ENCODE measurements around the gene ZNF785.

DNA sequence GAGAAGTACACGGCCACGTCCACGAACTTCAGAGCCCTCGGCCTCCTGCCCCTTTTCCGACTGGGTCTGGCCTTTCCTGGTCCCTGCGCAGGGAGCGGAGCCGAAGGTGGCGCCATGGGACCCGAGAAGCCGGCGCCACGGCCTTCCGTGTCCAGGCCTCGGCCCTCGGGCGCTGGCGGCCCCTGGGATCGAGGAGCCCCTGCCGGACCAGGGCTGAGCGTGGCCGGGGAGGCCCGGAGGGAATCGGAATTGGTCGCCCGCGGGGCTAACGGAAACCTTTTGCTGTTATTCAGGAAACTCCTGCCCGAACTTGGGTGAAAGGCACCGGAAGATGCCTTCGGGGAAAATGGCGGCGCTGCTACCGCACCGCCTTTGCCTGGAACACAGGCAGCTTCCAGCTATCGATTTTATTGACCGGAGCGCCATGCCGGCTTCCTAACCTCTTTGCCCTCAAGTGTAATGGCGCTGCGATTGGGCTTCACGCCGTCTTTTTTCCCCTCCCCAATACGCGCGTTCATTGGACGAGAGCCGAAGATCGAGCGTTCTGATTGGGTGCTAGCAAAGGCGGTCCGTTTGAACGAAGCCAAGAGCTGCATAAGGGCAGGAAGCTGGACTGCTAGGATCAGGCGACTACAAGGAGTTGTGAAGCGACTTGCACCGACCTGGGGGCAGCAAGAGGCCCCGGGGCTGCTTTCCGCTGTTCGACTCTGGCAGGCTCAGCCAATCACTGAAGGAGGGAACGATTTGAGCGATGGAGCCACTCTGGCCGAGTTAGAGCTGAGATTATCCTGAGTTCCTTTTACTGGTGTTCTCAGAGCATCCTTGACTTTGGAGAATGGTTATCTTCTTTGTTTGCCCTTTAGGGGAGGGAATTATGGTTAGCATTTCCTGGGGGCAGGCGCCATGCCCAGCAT is 24.7 kb upstream of the ZNF785 start, which contains the start of gene ZNF689:
- TF ChIP-seq, protein P1, sequence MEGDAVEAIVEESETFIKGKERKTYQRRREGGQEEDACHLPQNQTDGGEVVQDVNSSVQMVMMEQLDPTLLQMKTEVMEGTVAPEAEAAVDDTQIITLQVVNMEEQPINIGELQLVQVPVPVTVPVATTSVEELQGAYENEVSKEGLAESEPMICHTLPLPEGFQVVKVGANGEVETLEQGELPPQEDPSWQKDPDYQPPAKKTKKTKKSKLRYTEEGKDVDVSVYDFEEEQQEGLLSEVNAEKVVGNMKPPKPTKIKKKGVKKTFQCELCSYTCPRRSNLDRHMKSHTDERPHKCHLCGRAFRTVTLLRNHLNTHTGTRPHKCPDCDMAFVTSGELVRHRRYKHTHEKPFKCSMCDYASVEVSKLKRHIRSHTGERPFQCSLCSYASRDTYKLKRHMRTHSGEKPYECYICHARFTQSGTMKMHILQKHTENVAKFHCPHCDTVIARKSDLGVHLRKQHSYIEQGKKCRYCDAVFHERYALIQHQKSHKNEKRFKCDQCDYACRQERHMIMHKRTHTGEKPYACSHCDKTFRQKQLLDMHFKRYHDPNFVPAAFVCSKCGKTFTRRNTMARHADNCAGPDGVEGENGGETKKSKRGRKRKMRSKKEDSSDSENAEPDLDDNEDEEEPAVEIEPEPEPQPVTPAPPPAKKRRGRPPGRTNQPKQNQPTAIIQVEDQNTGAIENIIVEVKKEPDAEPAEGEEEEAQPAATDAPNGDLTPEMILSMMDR (IDR thresholded peaks at IDR 0.05): no peak
- TF ChIP-seq POLR2A (IDR thresholded peaks at IDR 0.05): no peak
